Effector memory CD8-positive, alpha-beta T cell (primary cell): Measurements from ENCODE around the gene RNF32.

ENCODE experiments used
- ATAC-seq: fragments of 150-1000 bp; cut with Tn5 transposase; replicated peaks from 2 replicates; pipeline ENCODE4 v1.10.0; 2021; ENCODE audit warnings: mild to moderate bottlenecking, moderate library complexity
- DNase-seq, 3 experiments: peaks; one replicate each; pipeline ENCODE4 v3.0.0; 2021
- H3K27ac Mint-ChIP-seq, 2 donors: one replicate each; pipeline ENCODE4 v1.8.0; 2022; ENCODE audit warnings: mild to moderate bottlenecking in 2 of 2, mixed read lengths in 2 of 2, moderate library complexity in 2 of 2
- H3K27me3 Mint-ChIP-seq, 2 donors: one replicate each; pipeline ENCODE4 v1.8.0; 2022; ENCODE audit warnings: mixed read lengths in 2 of 2
- H3K36me3 Mint-ChIP-seq: one replicate; pipeline ENCODE4 v1.8.0; 2022; ENCODE audit warnings: mild to moderate bottlenecking, moderate library complexity, mixed read lengths; ENCODE audit not compliant: insufficient read depth
- H3K4me1 Mint-ChIP-seq, 2 donors: one replicate each; pipeline ENCODE4 v1.8.0; 2022; ENCODE audit warnings: low read depth in 2 of 2, mixed read lengths in 2 of 2
- H3K4me3 Mint-ChIP-seq, 2 donors: one replicate each; pipeline ENCODE4 v1.8.0; 2022; ENCODE audit warnings: mild to moderate bottlenecking in 2 of 2, mixed read lengths in 2 of 2, moderate library complexity in 2 of 2
- H3K9me3 Mint-ChIP-seq, 2 donors: one replicate each; pipeline ENCODE4 v1.8.0; 2022; ENCODE audit warnings: mixed read lengths in 2 of 2
- total RNA-seq, 9 experiments: gene quantifications; one replicate each; lab custom pipeline; 2026; lab: John Stamatoyannopoulos, UW

The RNF32 gene
- total RNA-seq = 0 to 2.9 (median 0.63) reads per million in 9 experiments

- DNase-seq (peak; percentile 72 to 90 (median 88)), ATAC-seq (peak; percentile 79)
- Mint-ChIP-seq H3K36me3 (peaks cover 19% of the 10 kb centered on the region), H3K4me3 (peak within 1 kb of the TSS; percentile 71 to 82), H3K9me3 (peaks cover 0 to 3% of the 10 kb centered on the region in 2 donors), H3K27me3 (peaks cover 19 to 32% of the 10 kb centered on the region in 2 donors), H3K27ac (peak within 1 kb of the TSS; percentile 31 to 91), H3K4me1 (peaks cover 0 to 10% of the 10 kb centered on the region in 2 donors)
Measured at GRCh38 chr7:156640257-156640948, at the start of gene RNF32. Gene RNF32 (plus strand): TSS chr7:156640774. CDS start chr7:156643878, 3,104 bp downstream.

GRCh38 chr7:156592155-156592884 lies 48.3 kb upstream of the RNF32 start:
- ATAC-seq = no peak
- H3K9me3 Mint-ChIP-seq = peaks cover 0 to 5% of the 10 kb centered on the region in 2 donors
- no peak for DNase-seq
- peaks cover 7 to 17% of the 10 kb centered on the region in 2 donors for H3K27me3 Mint-ChIP-seq
- H3K36me3 Mint-ChIP-seq = no peaks in the 10 kb centered on the region
- no peak overlapping the region for H3K4me3 Mint-ChIP-seq
- no peak overlapping the region for H3K27ac Mint-ChIP-seq
- no peaks in the 10 kb centered on the region for H3K4me1 Mint-ChIP-seq

- no peaks in the 10 kb centered on the region for H3K4me1 Mint-ChIP-seq
- DNase-seq (no peak), ATAC-seq (no peak)
- peaks cover 7 to 25% of the 10 kb centered on the region in 2 donors for H3K27me3 Mint-ChIP-seq
- no peak overlapping the region for H3K4me3 Mint-ChIP-seq
- H3K9me3 Mint-ChIP-seq = peaks cover 0 to 5% of the 10 kb centered on the region in 2 donors
- H3K27ac Mint-ChIP-seq = no peak overlapping the region
- no peaks in the 10 kb centered on the region for H3K36me3 Mint-ChIP-seq
Measured at GRCh38 chr7:156594283-156595080, 46.1 kb upstream of the RNF32 start.

- no peaks in the 10 kb centered on the region for H3K36me3 Mint-ChIP-seq
- no peak for ATAC-seq
- DNase-seq = no peak
- peaks cover 16 to 23% of the 10 kb centered on the region in 2 donors for H3K27me3 Mint-ChIP-seq
- no peak overlapping the region for H3K27ac Mint-ChIP-seq
- H3K4me1 Mint-ChIP-seq = no peaks in the 10 kb centered on the region
- no peaks in the 10 kb centered on the region for H3K9me3 Mint-ChIP-seq
- no peak overlapping the region for H3K4me3 Mint-ChIP-seq
Measured at GRCh38 chr7:156600496-156600895, 40.1 kb upstream of the RNF32 start.

GRCh38 chr7:156602283-156602682 lies 38.3 kb upstream of the RNF32 start:
- DNase-seq (no peak), ATAC-seq (no peak)
- Mint-ChIP-seq H3K4me3 (no peak overlapping the region), H3K9me3 (no peaks in the 10 kb centered on the region), H3K27me3 (peaks cover 20 to 28% of the 10 kb centered on the region in 2 donors), H3K4me1 (no peaks in the 10 kb centered on the region), H3K27ac (no peak overlapping the region), H3K36me3 (no peaks in the 10 kb centered on the region)

GRCh38 chr7:156603011-156603410 lies 37.6 kb upstream of the RNF32 start:
- Mint-ChIP-seq H3K27ac (no peak overlapping the region), H3K27me3 (peaks cover 20 to 26% of the 10 kb centered on the region in 2 donors), H3K4me1 (no peaks in the 10 kb centered on the region), H3K4me3 (no peak overlapping the region), H3K9me3 (no peaks in the 10 kb centered on the region), H3K36me3 (no peaks in the 10 kb centered on the region)
- ATAC-seq (no peak), DNase-seq (no peak)

- H3K4me1 Mint-ChIP-seq = peaks cover 0 to 2% of the 10 kb centered on the region in 2 donors
- H3K27ac Mint-ChIP-seq = no peak overlapping the region
- no peak for ATAC-seq
- H3K36me3 Mint-ChIP-seq = peaks cover 3% of the 10 kb centered on the region
- H3K27me3 Mint-ChIP-seq = peaks cover 23 to 25% of the 10 kb centered on the region in 2 donors
- DNase-seq = no peak
- H3K9me3 Mint-ChIP-seq = no peaks in the 10 kb centered on the region
- H3K4me3 Mint-ChIP-seq = no peak overlapping the region
Measured at GRCh38 chr7:156603629-156604028, 36.9 kb upstream of the RNF32 start.

GRCh38 chr7:156604311-156604710 lies 36.3 kb upstream of the RNF32 start:
- H3K27ac Mint-ChIP-seq = no peak overlapping the region
- no peak for ATAC-seq
- H3K4me1 Mint-ChIP-seq = peaks cover 0 to 2% of the 10 kb centered on the region in 2 donors
- no peak for DNase-seq
- H3K27me3 Mint-ChIP-seq = peaks cover 27 to 30% of the 10 kb centered on the region in 2 donors
- H3K9me3 Mint-ChIP-seq = no peaks in the 10 kb centered on the region
- no peak overlapping the region for H3K4me3 Mint-ChIP-seq
- H3K36me3 Mint-ChIP-seq = peaks cover 3% of the 10 kb centered on the region

- peaks cover 3% of the 10 kb centered on the region for H3K36me3 Mint-ChIP-seq
- no peak overlapping the region for H3K4me3 Mint-ChIP-seq
- no peak overlapping the region for H3K27ac Mint-ChIP-seq
- no peaks in the 10 kb centered on the region for H3K9me3 Mint-ChIP-seq
- ATAC-seq = no peak
- peaks cover 0 to 2% of the 10 kb centered on the region in 2 donors for H3K4me1 Mint-ChIP-seq
- no peak for DNase-seq
- peaks cover 27 to 30% of the 10 kb centered on the region in 2 donors for H3K27me3 Mint-ChIP-seq
Measured at GRCh38 chr7:156604836-156605695, 35.5 kb upstream of the RNF32 start.

GRCh38 chr7:156606135-156606534 lies 34.4 kb upstream of the RNF32 start:
- DNase-seq = no peak
- H3K9me3 Mint-ChIP-seq = no peaks in the 10 kb centered on the region
- no peak for ATAC-seq
- H3K27ac Mint-ChIP-seq = no peak overlapping the region
- peaks cover 30 to 31% of the 10 kb centered on the region in 2 donors for H3K27me3 Mint-ChIP-seq
- peaks cover 0 to 2% of the 10 kb centered on the region in 2 donors for H3K4me1 Mint-ChIP-seq
- peaks cover 8% of the 10 kb centered on the region for H3K36me3 Mint-ChIP-seq
- H3K4me3 Mint-ChIP-seq = no peak overlapping the region

GRCh38 chr7:156606691-156607331 lies 33.8 kb upstream of the RNF32 start:
- H3K4me1 Mint-ChIP-seq = peaks cover under 1 to 6% of the 10 kb centered on the region in 2 donors
- peak overlapping the region in 1 of 2 donors; percentile 66 for H3K4me3 Mint-ChIP-seq
- peaks cover 8% of the 10 kb centered on the region for H3K36me3 Mint-ChIP-seq
- DNase-seq = no peak
- H3K9me3 Mint-ChIP-seq = no peaks in the 10 kb centered on the region
- no peak overlapping the region for H3K27ac Mint-ChIP-seq
- H3K27me3 Mint-ChIP-seq = peaks cover 30 to 31% of the 10 kb centered on the region in 2 donors
- ATAC-seq = no peak
